Liver (tissue), 9 donors: ENCODE data around the gene PKP1. TPM values are rescaled to one million over a fixed set of nuclear protein-coding genes. Genes with fewer than 3 reads are reported as not detected.

Experiments
- DNase-seq: peaks from one replicate; pipeline ENCODE4 v3.0.0-alpha.2; 2017; ENCODE audit warnings: low spot score
- H3K27ac ChIP-seq, 2 donors: one replicate each; pipeline ENCODE4 v1.7.0; 2013; ENCODE audit warnings: inconsistent platforms in 2 of 2, low read length in 2 of 2, control low read depth in 1 of 2, low read depth in 1 of 2, mild to moderate bottlenecking in 1 of 2
- H3K27me3 ChIP-seq, 4 donors: one replicate each; pipeline versions ENCODE4 v1.6.1 to v1.7.0; 2013; ENCODE audit warnings: low read length in 3 of 4, inconsistent platforms in 1 of 4, mild to moderate bottlenecking in 1 of 4, moderate library complexity in 1 of 4; ENCODE audit not compliant: control insufficient read depth in 4 of 4, insufficient read depth in 4 of 4
- H3K36me3 ChIP-seq, 4 donors: one replicate each; pipeline versions ENCODE4 v1.6.1 to v1.7.0; 2013; ENCODE audit warnings: low read length in 3 of 4, mild to moderate bottlenecking in 3 of 4, low read depth in 1 of 4, moderate library complexity in 1 of 4; ENCODE audit not compliant: control insufficient read depth in 4 of 4, insufficient read depth in 3 of 4
- H3K4me1 ChIP-seq, 4 donors: one replicate each; pipeline versions ENCODE4 v1.6.1 to v1.7.0; 2013; ENCODE audit warnings: low read length in 3 of 4, mild to moderate bottlenecking in 3 of 4, moderate library complexity in 1 of 4; ENCODE audit not compliant: control insufficient read depth in 4 of 4, insufficient read depth in 4 of 4
- H3K4me3 ChIP-seq, 3 donors: one replicate each; pipeline versions ENCODE4 v1.6.1 to v1.7.0; 2013; ENCODE audit warnings: low read length in 3 of 3, control low read depth in 1 of 3, low read depth in 1 of 3, mild to moderate bottlenecking in 1 of 3
- H3K9ac ChIP-seq, 2 donors: one replicate each; pipeline ENCODE4 v1.7.0; 2013; ENCODE audit warnings: low read length in 2 of 2, mild to moderate bottlenecking in 2 of 2, moderate library complexity in 2 of 2, control low read depth in 1 of 2, low read depth in 1 of 2
- H3K9me3 ChIP-seq, 4 donors: one replicate each; pipeline versions ENCODE4 v1.6.1 to v1.7.0; 2013; ENCODE audit warnings: low read length in 3 of 4; ENCODE audit not compliant: control insufficient read depth in 4 of 4
- ATF3 ChIP-seq: IDR thresholded peaks from 2 replicates; pipeline ENCODE4 v1.6.1; 2016; ENCODE audit warnings: antibody characterized with exemption
- EGR1 ChIP-seq, 2 donors: IDR thresholded peaks; 2 replicates each; pipeline ENCODE4 v1.6.1; 2016 to 2018; ENCODE audit warnings: antibody characterized with exemption in 2 of 2, low read depth in 2 of 2
- FOXA1 ChIP-seq: IDR thresholded peaks from 2 replicates; pipeline ENCODE4 v1.6.1; 2016; ENCODE audit warnings: antibody characterized with exemption
- FOXA2 ChIP-seq: IDR thresholded peaks from 2 replicates; pipeline ENCODE4 v1.6.1; 2016; ENCODE audit warnings: antibody characterized with exemption
- GABPA ChIP-seq, 2 donors: IDR thresholded peaks in 1 of 2; conservative IDR thresholded peaks in 1 of 2; 2 replicates each; pipeline ENCODE4 v1.6.1; 2016; ENCODE audit warnings: antibody characterized with exemption in 2 of 2, mild to moderate bottlenecking in 1 of 2, moderate library complexity in 1 of 2
- HNF4A ChIP-seq, 2 donors: conservative IDR thresholded peaks; 2 replicates each; pipeline ENCODE4 v1.6.1; 2016; ENCODE audit warnings: antibody characterized with exemption in 2 of 2, mild to moderate bottlenecking in 2 of 2
- HNF4G ChIP-seq: IDR thresholded peaks from 2 replicates; pipeline ENCODE4 v1.6.1; 2016; ENCODE audit warnings: antibody characterized with exemption
- JUND ChIP-seq, 2 donors: IDR thresholded peaks; 2 replicates each; pipeline ENCODE4 v1.6.1; 2016; ENCODE audit warnings: antibody characterized with exemption in 2 of 2
- MAX ChIP-seq: IDR thresholded peaks from 2 replicates; pipeline ENCODE4 v1.6.1; 2016; ENCODE audit warnings: antibody characterized with exemption
- NR2F2 ChIP-seq: IDR thresholded peaks from 2 replicates; pipeline ENCODE4 v1.6.1; 2016; ENCODE audit warnings: antibody characterized with exemption
- RAD21 ChIP-seq, 2 donors: IDR thresholded peaks; 2 replicates each; pipeline ENCODE4 v1.6.1; 2016; ENCODE audit warnings: antibody characterized with exemption in 2 of 2, mild to moderate bottlenecking in 2 of 2
- REST ChIP-seq: IDR thresholded peaks from 2 replicates; pipeline ENCODE4 v1.6.1; 2016; ENCODE audit warnings: antibody characterized with exemption, mild to moderate bottlenecking
- RXRA ChIP-seq, 2 donors: IDR thresholded peaks; 2 replicates each; pipeline ENCODE4 v1.6.1; 2017 to 2018; ENCODE audit warnings: antibody characterized with exemption in 2 of 2, mild to moderate bottlenecking in 1 of 2
- SP1 ChIP-seq: IDR thresholded peaks from 2 replicates; pipeline ENCODE4 v1.6.1; 2018; ENCODE audit warnings: antibody characterized with exemption, mild to moderate bottlenecking
- TAF1 ChIP-seq: conservative IDR thresholded peaks from 2 replicates; pipeline ENCODE4 v1.6.1; 2016; ENCODE audit warnings: antibody characterized with exemption, mild to moderate bottlenecking
- YY1 ChIP-seq: IDR thresholded peaks from 2 replicates; pipeline ENCODE4 v1.6.1; 2016; ENCODE audit warnings: antibody characterized with exemption, mild to moderate bottlenecking
- ZBTB33 ChIP-seq: IDR thresholded peaks from 2 replicates; pipeline ENCODE4 v1.6.1; 2016; ENCODE audit warnings: antibody characterized with exemption
- WGBS: extraction: QIAGEN DNeasy Blood & Tissue Kit; methylation state at CpG from one replicate; pipeline ENCODE4 v1.1.7; 2013; 5-methylcytosine and 5-hydroxymethylcytosine counted together
- polyA plus RNA-seq, 2 donors: library from polyadenylated mRNA; stranded (reverse) in 1 of 2; unstranded in 1 of 2; fragments of 200-250 nt in 1 of 2; fragments of >200 nt in 1 of 2; fragmentation: Nextera tagmentation in 1 of 2; extraction: Ambion mirVana in 1 of 2; gene quantifications; one replicate each; pipeline versions ENCODE4 v1.2.1 to v1.2.3, GENCODE V29; 2013 to 2015
- total RNA-seq, 2 donors: library from RNA; depleted of rRNA; stranded (reverse); fragments of >200 nt; gene quantifications; one replicate each; pipeline ENCODE4 v1.2.3, GENCODE V29; 2014
- donor health status: healthy.
- donor health status: healthy.
- donor health status: healthy.
- donor health status: healthy.
- donor health status: healthy.

The PKP1 gene
- total and polyA plus RNA-seq, 4 donors = 0.01 TPM; not detected in 3

GRCh38 chr1:201336711-201337450 is 53.6 kb downstream of the PKP1 start:
- 89% methylated on average over 9 of the region's 9 CpGs for WGBS
- TF ChIP-seq NR2F2 (no peak), FOXA2 (no peak), MAX (no peak), RXRA (IDR thresholded peaks at IDR 0.05) (no peak), JUND (IDR thresholded peaks at IDR 0.05) (no peak), ATF3 (no peak), ZBTB33 (no peak), REST (no peak), TAF1 (no peak), GABPA (IDR thresholded peaks at IDR 0.05 in 1 of 2, conservative IDR thresholded peaks at IDR 0.05 in 1 of 2) (no peak), EGR1 (IDR thresholded peaks at IDR 0.05; ENCODE audit: low read depth in 2 of 2) (no peak), YY1 (no peak), RAD21 (IDR thresholded peaks at IDR 0.05) (no peak), HNF4A (conservative IDR thresholded peaks at IDR 0.05) (no peak), FOXA1 (no peak), HNF4G (no peak), SP1 (no peak)

GRCh38 chr1:201341377-201341776 is 58.1 kb downstream of the PKP1 start:
- no peak for DNase-seq
- WGBS = 82% methylated on average over 1 of the region's 1 CpG
- H3K4me3 ChIP-seq = no peak overlapping the region
- H3K4me1 ChIP-seq = no peaks in the 10 kb centered on the region
- no peaks in the 10 kb centered on the region for H3K36me3 ChIP-seq
- no peaks in the 10 kb centered on the region for H3K27me3 ChIP-seq
- no peak overlapping the region for H3K9ac ChIP-seq
- H3K9me3 ChIP-seq = peaks cover 0 to 8% (median 2%) of the 10 kb centered on the region in 4 donors
- no peak for TF ChIP-seq REST
- no peak for TF ChIP-seq NR2F2
- no peak overlapping the region for H3K27ac ChIP-seq

More at GRCh38 chr1:201336711-201337450, 53.6 kb downstream of the PKP1 start:
- Histone ChIP-seq H3K27me3 (no peaks in the 10 kb centered on the region), H3K9ac (no peak overlapping the region), H3K27ac (no peak overlapping the region), H3K36me3 (no peaks in the 10 kb centered on the region), H3K4me1 (no peaks in the 10 kb centered on the region), H3K9me3 (peaks cover 0 to 3% (median under 1%) of the 10 kb centered on the region in 4 donors), H3K4me3 (no peak overlapping the region)
- DNase-seq = no peak
